ENCODE data around the gene DNALI1. TPM values are rescaled to one million over a fixed set of nuclear protein-coding genes. Genes with fewer than 3 reads are reported as not detected.
"Not testable (repeated sequence)": the region's sequence is repeated elsewhere in the genome, so short reads cannot be mapped to it uniquely, and the experiment has no call there.

Gene DNALI1
- total and polyA plus RNA-seq, 2 donors (not counting 3 experiments of a cell fraction or from before 2014, with no cell fraction given) = 5.2 to 8.1 TPM

DNA sequence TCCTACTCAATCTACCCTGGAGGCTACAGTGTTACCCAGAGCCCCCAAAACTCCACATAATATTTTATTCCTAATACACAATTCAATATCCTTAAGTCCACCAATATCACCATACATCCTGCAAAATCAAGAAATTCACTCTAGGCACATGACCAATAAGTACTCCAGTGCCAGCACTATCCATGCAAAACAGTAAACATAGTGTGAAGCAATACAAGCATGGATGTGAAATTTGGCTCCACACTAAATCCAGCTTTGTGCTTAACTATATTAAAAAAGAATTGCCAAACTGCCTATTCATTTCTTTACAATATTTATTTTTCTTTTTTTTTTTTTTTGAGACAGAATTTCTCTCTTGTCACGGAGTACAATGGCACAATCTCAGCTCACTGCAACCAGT, 39.2 kb upstream of the DNALI1 start:
- no TSS peak for BruUV-seq (replicated peaks)
- CTCF ChIA-PET = no interaction called here
- Histone ChIP-seq H3K79me2 (ENCODE audit: control insufficient read depth, insufficient read depth, low read length) (peaks cover 13% of the 10 kb centered on the region), H3K27me3 (ENCODE audit: control insufficient read depth in 2 of 2, insufficient read depth in 2 of 2, low read length in 2 of 2) (no peaks in the 10 kb centered on the region), H3K36me3 (ENCODE audit: control insufficient read depth in 2 of 2, extremely low read depth in 1 of 2, insufficient read depth in 2 of 2, low read length in 2 of 2) (peaks cover 0 to 4% of the 10 kb centered on the region in 2 experiments), H3K4me2 (ENCODE audit: insufficient read depth, low read length) (no peak overlapping the region), H3K9me3 (replicated peaks; ENCODE audit: control insufficient read depth, insufficient read depth, low read length) (no peaks in the 10 kb centered on the region), H3K9me1 (replicated peaks; ENCODE audit: control insufficient read depth, extremely low read depth, insufficient read depth, low read length) (no peaks in the 10 kb centered on the region), H2AFZ (ENCODE audit: low read depth, low read length) (no peak overlapping the region), H3K9ac (replicated peaks; ENCODE audit: extremely low read depth, insufficient read depth, low read length) (no peak overlapping the region), H3K4me3 (replicated peaks in 1 of 3; ENCODE audit: insufficient read depth in 1 of 3, low read depth in 1 of 3, low read length in 3 of 3) (no peak overlapping the region), H4K20me1 (replicated peaks; ENCODE audit: control insufficient read depth, extremely low read depth, insufficient read depth, low read length) (no peaks in the 10 kb centered on the region), H3K27ac (ENCODE audit: insufficient read depth, low read depth, low read length) (no peak overlapping the region), H3K4me1 (ENCODE audit: control insufficient read depth, extremely low read depth, insufficient read depth, low read length) (peaks cover 15% of the 10 kb centered on the region)
- FAIRE-seq = no peak
- POLR2A ChIA-PET = no interaction called here
- no peak for TF ChIP-seq POLR2AphosphoS5 (IDR thresholded peaks at IDR 0.05; ENCODE audit: insufficient read depth, low read depth, low read length)
- no peak for TF ChIP-seq POLR2A (IDR thresholded peaks at IDR 0.05; ENCODE audit: low read depth, low read length)
- TF ChIP-seq, protein P1, sequence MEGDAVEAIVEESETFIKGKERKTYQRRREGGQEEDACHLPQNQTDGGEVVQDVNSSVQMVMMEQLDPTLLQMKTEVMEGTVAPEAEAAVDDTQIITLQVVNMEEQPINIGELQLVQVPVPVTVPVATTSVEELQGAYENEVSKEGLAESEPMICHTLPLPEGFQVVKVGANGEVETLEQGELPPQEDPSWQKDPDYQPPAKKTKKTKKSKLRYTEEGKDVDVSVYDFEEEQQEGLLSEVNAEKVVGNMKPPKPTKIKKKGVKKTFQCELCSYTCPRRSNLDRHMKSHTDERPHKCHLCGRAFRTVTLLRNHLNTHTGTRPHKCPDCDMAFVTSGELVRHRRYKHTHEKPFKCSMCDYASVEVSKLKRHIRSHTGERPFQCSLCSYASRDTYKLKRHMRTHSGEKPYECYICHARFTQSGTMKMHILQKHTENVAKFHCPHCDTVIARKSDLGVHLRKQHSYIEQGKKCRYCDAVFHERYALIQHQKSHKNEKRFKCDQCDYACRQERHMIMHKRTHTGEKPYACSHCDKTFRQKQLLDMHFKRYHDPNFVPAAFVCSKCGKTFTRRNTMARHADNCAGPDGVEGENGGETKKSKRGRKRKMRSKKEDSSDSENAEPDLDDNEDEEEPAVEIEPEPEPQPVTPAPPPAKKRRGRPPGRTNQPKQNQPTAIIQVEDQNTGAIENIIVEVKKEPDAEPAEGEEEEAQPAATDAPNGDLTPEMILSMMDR (IDR thresholded peaks at IDR 0.05; ENCODE audit: extremely low read depth in 1 of 2, insufficient read depth in 1 of 2, low read depth in 1 of 2, low read length in 2 of 2) = no peak
- TF ChIP-seq, protein P2, sequence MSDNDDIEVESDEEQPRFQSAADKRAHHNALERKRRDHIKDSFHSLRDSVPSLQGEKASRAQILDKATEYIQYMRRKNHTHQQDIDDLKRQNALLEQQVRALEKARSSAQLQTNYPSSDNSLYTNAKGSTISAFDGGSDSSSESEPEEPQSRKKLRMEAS (IDR thresholded peaks at IDR 0.05; ENCODE audit: insufficient read depth, insufficient read length) = no peak
- no peak for TF ChIP-seq EZH2 (IDR thresholded peaks at IDR 0.05; ENCODE audit: borderline replicate concordance, low read depth, low read length, severe bottlenecking)
- no peak for TF ChIP-seq FOS (IDR thresholded peaks at IDR 0.05; ENCODE audit: borderline replicate concordance, insufficient read depth, low read length)
- TF ChIP-seq GATA2 (IDR thresholded peaks at IDR 0.05; ENCODE audit: insufficient read depth, insufficient read length, low read depth, low read length) = no peak
- no peak for TF ChIP-seq JUN (IDR thresholded peaks at IDR 0.05; ENCODE audit: borderline replicate concordance, insufficient read depth, insufficient read length, low read depth)
- no peak for TF ChIP-seq MYC (IDR thresholded peaks at IDR 0.05; ENCODE audit: low read depth, low read length)
- intact Hi-C loops (cut with micrococcal nuclease) = no loop called here
- dilution Hi-C loops (cut with MboI; ENCODE audit: extremely low pct_ligation_motif_present, low sequenced_read_pairs) = no loop called here
- DNase-seq (ENCODE audit: low read depth, low spot score) = no peak

DNA sequence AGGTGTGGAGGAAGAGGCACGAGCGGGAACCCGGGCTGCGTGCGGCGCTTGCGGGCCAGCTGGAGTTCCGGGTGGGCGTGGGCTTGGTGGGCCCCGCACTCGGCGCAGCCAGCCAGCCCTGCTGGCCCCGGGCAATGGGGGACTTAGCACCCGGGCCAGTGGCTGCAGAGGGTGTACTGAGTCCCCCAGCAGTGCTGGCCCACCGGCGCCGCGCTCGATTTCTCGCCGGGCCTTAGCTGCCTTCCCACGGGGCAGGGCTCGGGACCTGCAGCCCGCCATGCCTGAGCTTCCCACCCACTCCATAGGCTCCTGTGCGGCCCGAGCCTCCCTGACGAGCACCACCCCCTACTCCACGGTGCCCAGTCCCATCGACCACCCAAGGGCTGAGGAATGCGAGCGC, 38.5 kb upstream of the DNALI1 start:
- DNase-seq (ENCODE audit: low read depth, low spot score); H3K9ac ChIP-seq (replicated peaks; ENCODE audit: extremely low read depth, insufficient read depth, low read length); H3K27ac ChIP-seq (ENCODE audit: insufficient read depth, low read depth, low read length); H3K9me3 ChIP-seq (replicated peaks; ENCODE audit: control insufficient read depth, insufficient read depth, low read length); H3K4me2 ChIP-seq (ENCODE audit: insufficient read depth, low read length); H3K79me2 ChIP-seq (ENCODE audit: control insufficient read depth, insufficient read depth, low read length); H3K27me3 ChIP-seq (ENCODE audit: control insufficient read depth in 2 of 2, insufficient read depth in 2 of 2, low read length in 2 of 2); intact Hi-C loops (cut with micrococcal nuclease); H3K36me3 ChIP-seq (ENCODE audit: control insufficient read depth in 2 of 2, extremely low read depth in 1 of 2, insufficient read depth in 2 of 2, low read length in 2 of 2); CTCF ChIA-PET; H3K9me1 ChIP-seq (replicated peaks; ENCODE audit: control insufficient read depth, extremely low read depth, insufficient read depth, low read length); dilution Hi-C loops (cut with MboI; ENCODE audit: extremely low pct_ligation_motif_present, low sequenced_read_pairs); POLR2A ChIA-PET; H3K4me3 ChIP-seq (replicated peaks in 1 of 3; ENCODE audit: insufficient read depth in 1 of 3, low read depth in 1 of 3, low read length in 3 of 3); BruUV-seq (replicated peaks); H2AFZ ChIP-seq (ENCODE audit: low read depth, low read length); FAIRE-seq; H4K20me1 ChIP-seq (replicated peaks; ENCODE audit: control insufficient read depth, extremely low read depth, insufficient read depth, low read length): not testable (repeated sequence)
- H3K4me1 ChIP-seq (ENCODE audit: control insufficient read depth, extremely low read depth, insufficient read depth, low read length) = peaks cover 13% of the 10 kb centered on the region

DNA sequence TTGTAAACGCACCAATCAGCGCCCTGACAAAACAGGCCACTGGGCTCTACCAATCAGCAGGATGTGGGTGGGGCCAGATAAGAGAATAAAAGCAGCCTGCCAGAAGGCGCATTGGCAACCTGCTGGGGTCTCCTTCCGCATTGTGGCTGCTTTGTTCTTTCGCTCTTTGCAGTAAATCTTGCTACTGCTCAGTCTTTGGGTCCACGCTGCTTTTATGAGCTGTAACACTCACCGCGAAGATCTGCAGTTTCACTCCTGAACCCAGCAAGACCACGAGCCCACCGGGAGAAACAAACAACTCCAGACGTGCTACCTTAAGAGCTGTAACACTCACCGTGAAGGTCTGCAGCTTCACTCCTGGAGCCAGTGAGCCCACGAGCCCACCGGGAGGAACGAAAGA, 37.8 kb upstream of the DNALI1 start:
- H4K20me1 ChIP-seq (replicated peaks; ENCODE audit: control insufficient read depth, extremely low read depth, insufficient read depth, low read length); H3K9me3 ChIP-seq (replicated peaks; ENCODE audit: control insufficient read depth, insufficient read depth, low read length); H3K27me3 ChIP-seq (ENCODE audit: control insufficient read depth in 2 of 2, insufficient read depth in 2 of 2, low read length in 2 of 2); H3K4me1 ChIP-seq (ENCODE audit: control insufficient read depth, extremely low read depth, insufficient read depth, low read length); H3K4me3 ChIP-seq (replicated peaks in 1 of 3; ENCODE audit: insufficient read depth in 1 of 3, low read depth in 1 of 3, low read length in 3 of 3); intact Hi-C loops (cut with micrococcal nuclease); H3K9me1 ChIP-seq (replicated peaks; ENCODE audit: control insufficient read depth, extremely low read depth, insufficient read depth, low read length); H3K79me2 ChIP-seq (ENCODE audit: control insufficient read depth, insufficient read depth, low read length); CTCF ChIA-PET; FAIRE-seq; H3K4me2 ChIP-seq (ENCODE audit: insufficient read depth, low read length); H3K27ac ChIP-seq (ENCODE audit: insufficient read depth, low read depth, low read length); POLR2A ChIA-PET; DNase-seq (ENCODE audit: low read depth, low spot score); BruUV-seq (replicated peaks); H3K9ac ChIP-seq (replicated peaks; ENCODE audit: extremely low read depth, insufficient read depth, low read length); dilution Hi-C loops (cut with MboI; ENCODE audit: extremely low pct_ligation_motif_present, low sequenced_read_pairs); H2AFZ ChIP-seq (ENCODE audit: low read depth, low read length); H3K36me3 ChIP-seq (ENCODE audit: control insufficient read depth in 2 of 2, extremely low read depth in 1 of 2, insufficient read depth in 2 of 2, low read length in 2 of 2): not testable (repeated sequence)
